Liver (tissue), 9 donors: ENCODE results near the gene B4GALT4. TPM values are rescaled to one million over a fixed set of nuclear protein-coding genes. Genes with fewer than 3 reads are reported as not detected.

ENCODE experiments used
- DNase-seq: peaks from one replicate; pipeline ENCODE4 v3.0.0-alpha.2; 2017; ENCODE audit warnings: low spot score
- H3K27ac ChIP-seq, 2 donors: one replicate each; pipeline ENCODE4 v1.7.0; 2013; ENCODE audit warnings: inconsistent platforms in 2 of 2, low read length in 2 of 2, control low read depth in 1 of 2, low read depth in 1 of 2, mild to moderate bottlenecking in 1 of 2
- H3K27me3 ChIP-seq, 4 donors: one replicate each; pipeline versions ENCODE4 v1.6.1 to v1.7.0; 2013; ENCODE audit warnings: low read length in 3 of 4, inconsistent platforms in 1 of 4, mild to moderate bottlenecking in 1 of 4, moderate library complexity in 1 of 4; ENCODE audit not compliant: control insufficient read depth in 4 of 4, insufficient read depth in 4 of 4
- H3K36me3 ChIP-seq, 4 donors: one replicate each; pipeline versions ENCODE4 v1.6.1 to v1.7.0; 2013; ENCODE audit warnings: low read length in 3 of 4, mild to moderate bottlenecking in 3 of 4, low read depth in 1 of 4, moderate library complexity in 1 of 4; ENCODE audit not compliant: control insufficient read depth in 4 of 4, insufficient read depth in 3 of 4
- H3K4me1 ChIP-seq, 4 donors: one replicate each; pipeline versions ENCODE4 v1.6.1 to v1.7.0; 2013; ENCODE audit warnings: low read length in 3 of 4, mild to moderate bottlenecking in 3 of 4, moderate library complexity in 1 of 4; ENCODE audit not compliant: control insufficient read depth in 4 of 4, insufficient read depth in 4 of 4
- H3K4me3 ChIP-seq, 3 donors: one replicate each; pipeline versions ENCODE4 v1.6.1 to v1.7.0; 2013; ENCODE audit warnings: low read length in 3 of 3, control low read depth in 1 of 3, low read depth in 1 of 3, mild to moderate bottlenecking in 1 of 3
- H3K9ac ChIP-seq, 2 donors: one replicate each; pipeline ENCODE4 v1.7.0; 2013; ENCODE audit warnings: low read length in 2 of 2, mild to moderate bottlenecking in 2 of 2, moderate library complexity in 2 of 2, control low read depth in 1 of 2, low read depth in 1 of 2
- H3K9me3 ChIP-seq, 4 donors: one replicate each; pipeline versions ENCODE4 v1.6.1 to v1.7.0; 2013; ENCODE audit warnings: low read length in 3 of 4; ENCODE audit not compliant: control insufficient read depth in 4 of 4
- EGR1 ChIP-seq, 2 donors: IDR thresholded peaks; 2 replicates each; pipeline ENCODE4 v1.6.1; 2016 to 2018; ENCODE audit warnings: antibody characterized with exemption in 2 of 2, low read depth in 2 of 2
- FOXA1 ChIP-seq: IDR thresholded peaks from 2 replicates; pipeline ENCODE4 v1.6.1; 2016; ENCODE audit warnings: antibody characterized with exemption
- FOXA2 ChIP-seq: IDR thresholded peaks from 2 replicates; pipeline ENCODE4 v1.6.1; 2016; ENCODE audit warnings: antibody characterized with exemption
- GABPA ChIP-seq, 2 donors: IDR thresholded peaks in 1 of 2; conservative IDR thresholded peaks in 1 of 2; 2 replicates each; pipeline ENCODE4 v1.6.1; 2016; ENCODE audit warnings: antibody characterized with exemption in 2 of 2, mild to moderate bottlenecking in 1 of 2, moderate library complexity in 1 of 2
- HNF4A ChIP-seq, 2 donors: conservative IDR thresholded peaks; 2 replicates each; pipeline ENCODE4 v1.6.1; 2016; ENCODE audit warnings: antibody characterized with exemption in 2 of 2, mild to moderate bottlenecking in 2 of 2
- HNF4G ChIP-seq: IDR thresholded peaks from 2 replicates; pipeline ENCODE4 v1.6.1; 2016; ENCODE audit warnings: antibody characterized with exemption
- JUND ChIP-seq, 2 donors: IDR thresholded peaks; 2 replicates each; pipeline ENCODE4 v1.6.1; 2016; ENCODE audit warnings: antibody characterized with exemption in 2 of 2
- NR2F2 ChIP-seq: IDR thresholded peaks from 2 replicates; pipeline ENCODE4 v1.6.1; 2016; ENCODE audit warnings: antibody characterized with exemption
- RAD21 ChIP-seq, 2 donors: IDR thresholded peaks; 2 replicates each; pipeline ENCODE4 v1.6.1; 2016; ENCODE audit warnings: antibody characterized with exemption in 2 of 2, mild to moderate bottlenecking in 2 of 2
- RXRA ChIP-seq, 2 donors: IDR thresholded peaks; 2 replicates each; pipeline ENCODE4 v1.6.1; 2017 to 2018; ENCODE audit warnings: antibody characterized with exemption in 2 of 2, mild to moderate bottlenecking in 1 of 2
- SP1 ChIP-seq: IDR thresholded peaks from 2 replicates; pipeline ENCODE4 v1.6.1; 2018; ENCODE audit warnings: antibody characterized with exemption, mild to moderate bottlenecking
- TAF1 ChIP-seq: conservative IDR thresholded peaks from 2 replicates; pipeline ENCODE4 v1.6.1; 2016; ENCODE audit warnings: antibody characterized with exemption, mild to moderate bottlenecking
- YY1 ChIP-seq: IDR thresholded peaks from 2 replicates; pipeline ENCODE4 v1.6.1; 2016; ENCODE audit warnings: antibody characterized with exemption, mild to moderate bottlenecking
- WGBS: extraction: QIAGEN DNeasy Blood & Tissue Kit; methylation state at CpG from one replicate; pipeline ENCODE4 v1.1.7; 2013; 5-methylcytosine and 5-hydroxymethylcytosine counted together
- polyA plus RNA-seq, 2 donors: library from polyadenylated mRNA; stranded (reverse) in 1 of 2; unstranded in 1 of 2; fragments of 200-250 nt in 1 of 2; fragments of >200 nt in 1 of 2; fragmentation: Nextera tagmentation in 1 of 2; extraction: Ambion mirVana in 1 of 2; gene quantifications; one replicate each; pipeline versions ENCODE4 v1.2.1 to v1.2.3, GENCODE V29; 2013 to 2015
- total RNA-seq, 2 donors: library from RNA; depleted of rRNA; stranded (reverse); fragments of >200 nt; gene quantifications; one replicate each; pipeline ENCODE4 v1.2.3, GENCODE V29; 2014
- TF ChIP-seq, protein P1 (sequence below): fragments of 150-350 bp; IDR thresholded peaks from 2 replicates; pipeline ENCODE4 v1.5.1; 2017; ENCODE audit warnings: improper control_type of control experiment, low read depth, low read length; ENCODE audit not compliant: missing input control
- TF ChIP-seq, protein P2 (sequence below): IDR thresholded peaks from 2 replicates; pipeline ENCODE4 v1.6.1; 2016; ENCODE audit warnings: antibody characterized with exemption, mild to moderate bottlenecking
- TF ChIP-seq, protein P3 (sequence below): IDR thresholded peaks from 2 replicates; pipeline ENCODE4 v1.6.1; 2016; ENCODE audit warnings: antibody characterized with exemption
- TF ChIP-seq, protein P4 (sequence below): IDR thresholded peaks from 2 replicates; pipeline ENCODE4 v1.6.1; 2016; ENCODE audit warnings: antibody characterized with exemption
- TF ChIP-seq, protein P5 (sequence below): IDR thresholded peaks from 2 replicates; pipeline ENCODE4 v1.6.1; 2016; ENCODE audit warnings: antibody characterized with exemption
- donor health status: healthy.
- donor health status: healthy.
- donor health status: healthy.
- donor health status: healthy.
- donor health status: healthy.

Gene B4GALT4
- total and polyA plus RNA-seq, 4 donors = 9.3 to 14.6 (median 10.5) TPM

DNA sequence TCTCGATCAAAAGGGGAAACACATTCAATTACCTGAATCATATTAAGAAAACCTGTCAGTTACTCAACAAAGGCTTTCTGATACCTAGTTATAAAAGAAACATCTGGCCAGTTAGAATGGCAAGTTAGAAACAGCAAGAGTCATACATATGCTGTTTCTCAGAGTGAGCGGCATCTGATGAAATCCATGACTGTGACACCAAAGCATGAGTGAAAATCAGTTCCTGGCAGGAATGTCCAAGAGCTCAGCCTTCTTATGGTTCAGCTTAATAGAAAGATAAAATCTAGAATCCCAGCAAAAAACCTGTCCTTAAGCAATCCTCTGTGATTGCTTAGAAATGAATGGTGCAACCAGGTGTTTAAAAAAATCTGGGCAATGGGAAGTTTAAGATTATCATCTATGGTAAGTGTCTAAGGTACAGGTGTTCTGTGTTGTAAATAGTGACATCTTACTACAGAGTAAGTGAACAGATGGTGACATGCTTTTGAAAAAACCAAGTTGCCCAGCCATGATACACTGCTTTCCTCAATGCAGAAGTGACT lies 18.8 kb downstream of the B4GALT4 start:
- Histone ChIP-seq H3K27ac (no peak overlapping the region), H3K36me3 (peaks cover 9 to 56% (median 43%) of the 10 kb centered on the region in 4 donors), H3K9me3 (no peaks in the 10 kb centered on the region), H3K27me3 (no peaks in the 10 kb centered on the region), H3K4me1 (peaks cover 0 to 8% (median 1%) of the 10 kb centered on the region in 4 donors), H3K4me3 (no peak overlapping the region), H3K9ac (no peak overlapping the region)
- WGBS = 96% methylated on average over 2 of the region's 2 CpGs
- TF ChIP-seq, protein P1, sequence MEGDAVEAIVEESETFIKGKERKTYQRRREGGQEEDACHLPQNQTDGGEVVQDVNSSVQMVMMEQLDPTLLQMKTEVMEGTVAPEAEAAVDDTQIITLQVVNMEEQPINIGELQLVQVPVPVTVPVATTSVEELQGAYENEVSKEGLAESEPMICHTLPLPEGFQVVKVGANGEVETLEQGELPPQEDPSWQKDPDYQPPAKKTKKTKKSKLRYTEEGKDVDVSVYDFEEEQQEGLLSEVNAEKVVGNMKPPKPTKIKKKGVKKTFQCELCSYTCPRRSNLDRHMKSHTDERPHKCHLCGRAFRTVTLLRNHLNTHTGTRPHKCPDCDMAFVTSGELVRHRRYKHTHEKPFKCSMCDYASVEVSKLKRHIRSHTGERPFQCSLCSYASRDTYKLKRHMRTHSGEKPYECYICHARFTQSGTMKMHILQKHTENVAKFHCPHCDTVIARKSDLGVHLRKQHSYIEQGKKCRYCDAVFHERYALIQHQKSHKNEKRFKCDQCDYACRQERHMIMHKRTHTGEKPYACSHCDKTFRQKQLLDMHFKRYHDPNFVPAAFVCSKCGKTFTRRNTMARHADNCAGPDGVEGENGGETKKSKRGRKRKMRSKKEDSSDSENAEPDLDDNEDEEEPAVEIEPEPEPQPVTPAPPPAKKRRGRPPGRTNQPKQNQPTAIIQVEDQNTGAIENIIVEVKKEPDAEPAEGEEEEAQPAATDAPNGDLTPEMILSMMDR = no peak
- no peak for TF ChIP-seq HNF4G
- no peak for TF ChIP-seq RAD21 (IDR thresholded peaks at IDR 0.05)
- DNase-seq = no peak

DNA sequence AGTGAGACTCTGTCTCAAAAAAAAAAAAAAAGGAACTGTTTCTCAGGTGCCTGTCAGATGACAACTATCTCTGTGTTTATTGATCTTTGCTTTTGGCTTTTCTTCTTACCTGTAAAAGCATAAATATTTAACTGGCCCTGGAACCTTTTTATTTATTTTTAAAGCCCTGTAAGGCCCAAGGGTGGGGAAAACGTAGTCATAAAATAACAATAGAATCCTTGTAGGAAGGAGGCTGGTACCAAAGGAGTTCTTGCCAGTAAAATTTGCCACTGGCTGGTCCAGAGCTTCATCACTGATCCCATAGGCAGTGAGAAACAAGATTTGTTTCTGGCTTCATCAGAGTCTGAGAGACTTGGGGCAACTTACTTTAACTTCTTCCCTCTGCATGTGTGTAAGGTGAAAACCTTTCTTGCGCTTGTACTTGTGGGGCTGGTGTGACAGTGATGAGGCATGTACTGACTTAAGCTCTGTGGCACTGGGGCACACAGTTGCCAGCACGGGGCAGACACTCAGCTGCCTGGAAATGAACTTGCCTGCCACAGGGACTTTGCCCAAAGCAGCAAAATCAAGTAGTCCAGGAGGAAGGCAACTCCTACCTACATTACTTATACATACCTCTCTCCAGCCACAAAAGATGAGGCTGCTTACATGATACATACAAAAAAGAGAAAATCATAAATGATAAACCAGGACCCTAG lies 19.6 kb downstream of the B4GALT4 start:
- WGBS = 47% methylated on average over 3 of the region's 3 CpGs
- no peak for TF ChIP-seq YY1
- TF ChIP-seq JUND (IDR thresholded peaks at IDR 0.05) = no peak
- TF ChIP-seq TAF1 = no peak
- TF ChIP-seq SP1 = no peak
- TF ChIP-seq, protein P2, sequence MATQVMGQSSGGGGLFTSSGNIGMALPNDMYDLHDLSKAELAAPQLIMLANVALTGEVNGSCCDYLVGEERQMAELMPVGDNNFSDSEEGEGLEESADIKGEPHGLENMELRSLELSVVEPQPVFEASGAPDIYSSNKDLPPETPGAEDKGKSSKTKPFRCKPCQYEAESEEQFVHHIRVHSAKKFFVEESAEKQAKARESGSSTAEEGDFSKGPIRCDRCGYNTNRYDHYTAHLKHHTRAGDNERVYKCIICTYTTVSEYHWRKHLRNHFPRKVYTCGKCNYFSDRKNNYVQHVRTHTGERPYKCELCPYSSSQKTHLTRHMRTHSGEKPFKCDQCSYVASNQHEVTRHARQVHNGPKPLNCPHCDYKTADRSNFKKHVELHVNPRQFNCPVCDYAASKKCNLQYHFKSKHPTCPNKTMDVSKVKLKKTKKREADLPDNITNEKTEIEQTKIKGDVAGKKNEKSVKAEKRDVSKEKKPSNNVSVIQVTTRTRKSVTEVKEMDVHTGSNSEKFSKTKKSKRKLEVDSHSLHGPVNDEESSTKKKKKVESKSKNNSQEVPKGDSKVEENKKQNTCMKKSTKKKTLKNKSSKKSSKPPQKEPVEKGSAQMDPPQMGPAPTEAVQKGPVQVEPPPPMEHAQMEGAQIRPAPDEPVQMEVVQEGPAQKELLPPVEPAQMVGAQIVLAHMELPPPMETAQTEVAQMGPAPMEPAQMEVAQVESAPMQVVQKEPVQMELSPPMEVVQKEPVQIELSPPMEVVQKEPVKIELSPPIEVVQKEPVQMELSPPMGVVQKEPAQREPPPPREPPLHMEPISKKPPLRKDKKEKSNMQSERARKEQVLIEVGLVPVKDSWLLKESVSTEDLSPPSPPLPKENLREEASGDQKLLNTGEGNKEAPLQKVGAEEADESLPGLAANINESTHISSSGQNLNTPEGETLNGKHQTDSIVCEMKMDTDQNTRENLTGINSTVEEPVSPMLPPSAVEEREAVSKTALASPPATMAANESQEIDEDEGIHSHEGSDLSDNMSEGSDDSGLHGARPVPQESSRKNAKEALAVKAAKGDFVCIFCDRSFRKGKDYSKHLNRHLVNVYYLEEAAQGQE = no peak
- TF ChIP-seq, protein P3, sequence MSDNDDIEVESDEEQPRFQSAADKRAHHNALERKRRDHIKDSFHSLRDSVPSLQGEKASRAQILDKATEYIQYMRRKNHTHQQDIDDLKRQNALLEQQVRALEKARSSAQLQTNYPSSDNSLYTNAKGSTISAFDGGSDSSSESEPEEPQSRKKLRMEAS = no peak
- TF ChIP-seq HNF4A (conservative IDR thresholded peaks at IDR 0.05) = no peak
- no peak for TF ChIP-seq EGR1 (IDR thresholded peaks at IDR 0.05; ENCODE audit: low read depth in 2 of 2)
- no peak for TF ChIP-seq FOXA2
- TF ChIP-seq, protein P4, sequence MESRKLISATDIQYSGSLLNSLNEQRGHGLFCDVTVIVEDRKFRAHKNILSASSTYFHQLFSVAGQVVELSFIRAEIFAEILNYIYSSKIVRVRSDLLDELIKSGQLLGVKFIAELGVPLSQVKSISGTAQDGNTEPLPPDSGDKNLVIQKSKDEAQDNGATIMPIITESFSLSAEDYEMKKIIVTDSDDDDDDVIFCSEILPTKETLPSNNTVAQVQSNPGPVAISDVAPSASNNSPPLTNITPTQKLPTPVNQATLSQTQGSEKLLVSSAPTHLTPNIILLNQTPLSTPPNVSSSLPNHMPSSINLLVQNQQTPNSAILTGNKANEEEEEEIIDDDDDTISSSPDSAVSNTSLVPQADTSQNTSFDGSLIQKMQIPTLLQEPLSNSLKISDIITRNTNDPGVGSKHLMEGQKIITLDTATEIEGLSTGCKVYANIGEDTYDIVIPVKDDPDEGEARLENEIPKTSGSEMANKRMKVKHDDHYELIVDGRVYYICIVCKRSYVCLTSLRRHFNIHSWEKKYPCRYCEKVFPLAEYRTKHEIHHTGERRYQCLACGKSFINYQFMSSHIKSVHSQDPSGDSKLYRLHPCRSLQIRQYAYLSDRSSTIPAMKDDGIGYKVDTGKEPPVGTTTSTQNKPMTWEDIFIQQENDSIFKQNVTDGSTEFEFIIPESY = no peak
- no peak for TF ChIP-seq FOXA1
- TF ChIP-seq HNF4G = no peak
- no peak for TF ChIP-seq RAD21 (IDR thresholded peaks at IDR 0.05)
- TF ChIP-seq GABPA (IDR thresholded peaks at IDR 0.05 in 1 of 2, conservative IDR thresholded peaks at IDR 0.05 in 1 of 2) = no peak
- no peak for TF ChIP-seq RXRA (IDR thresholded peaks at IDR 0.05)
- TF ChIP-seq, protein P5, sequence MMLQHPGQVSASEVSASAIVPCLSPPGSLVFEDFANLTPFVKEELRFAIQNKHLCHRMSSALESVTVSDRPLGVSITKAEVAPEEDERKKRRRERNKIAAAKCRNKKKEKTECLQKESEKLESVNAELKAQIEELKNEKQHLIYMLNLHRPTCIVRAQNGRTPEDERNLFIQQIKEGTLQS = no peak
- TF ChIP-seq NR2F2 = no peak
- TF ChIP-seq, protein P1 = no peak
- peaks cover 9 to 57% (median 41%) of the 10 kb centered on the region in 4 donors for H3K36me3 ChIP-seq

More for the DNA sequence above, 19.6 kb downstream of the B4GALT4 start:
- H3K9ac ChIP-seq = no peak overlapping the region
- H3K27ac ChIP-seq = no peak overlapping the region
- DNase-seq = no peak
- H3K9me3 ChIP-seq = no peaks in the 10 kb centered on the region
- H3K27me3 ChIP-seq = no peaks in the 10 kb centered on the region
- peaks cover 0 to 8% (median 1%) of the 10 kb centered on the region in 4 donors for H3K4me1 ChIP-seq
- H3K4me3 ChIP-seq = no peak overlapping the region
